ENCODE measurements around the gene HPSE2. TPM values are rescaled to one million over a fixed set of nuclear protein-coding genes. Genes with fewer than 3 reads are reported as not detected.

The HPSE2 gene
- total RNA-seq, 1 experiment from 2014 or later, result not detected

- in situ Hi-C loops (cut with HindIII; ENCODE audit: low pct_unique_long_range_greater_than_20kb, low sequenced_read_pairs), result no loop called here
- H3K9me3 ChIP-seq (ENCODE audit: control insufficient read depth, insufficient read depth, low read depth, low read length), result no peaks in the 10 kb centered on the region
- no peaks in the 10 kb centered on the region for H3K4me1 ChIP-seq (ENCODE audit: control insufficient read depth, insufficient read depth, low read length)
- H3K36me3 ChIP-seq (ENCODE audit: control insufficient read depth, insufficient read depth, low read length), result no peaks in the 10 kb centered on the region
- ChIA-PET POLR2A (no interaction called here), CTCF (no interaction called here)
- no peak for DNase-seq (ENCODE audit: low read depth, low spot score)
- intact Hi-C loops (cut with micrococcal nuclease; ENCODE audit: unreplicated experiment), result no loop called here
- no TSS peak for BruUV-seq (replicated peaks)
- H3K4me3 ChIP-seq (ENCODE audit: low read depth in 2 of 2, low read length in 2 of 2), result no peak overlapping the region
- no peaks in the 10 kb centered on the region for H3K27me3 ChIP-seq (ENCODE audit: control insufficient read depth, insufficient read depth, low read length)
- no peak for TF ChIP-seq POLR2AphosphoS5 (IDR thresholded peaks at IDR 0.05; ENCODE audit: low read depth, low read length)
- TF ChIP-seq CTCF (IDR thresholded peaks at IDR 0.05), result peak; percentile 33; the same call in 1 of the 2 replicates
- H3K27ac ChIP-seq (ENCODE audit: low read length), result no peak overlapping the region
- no peak for ATAC-seq
Observed at GRCh38 chr10:98858525-98858924, 377.1 kb downstream of the HPSE2 start.

- Histone ChIP-seq H3K27ac (ENCODE audit: low read length) (no peak overlapping the region), H3K9me3 (ENCODE audit: control insufficient read depth, insufficient read depth, low read depth, low read length) (no peaks in the 10 kb centered on the region), H3K4me3 (ENCODE audit: low read depth in 2 of 2, low read length in 2 of 2) (no peak overlapping the region), H3K4me1 (ENCODE audit: control insufficient read depth, insufficient read depth, low read length) (no peaks in the 10 kb centered on the region), H3K27me3 (ENCODE audit: control insufficient read depth, insufficient read depth, low read length) (no peaks in the 10 kb centered on the region), H3K36me3 (ENCODE audit: control insufficient read depth, insufficient read depth, low read length) (no peaks in the 10 kb centered on the region)
- no peak for TF ChIP-seq TCF7L2 (IDR thresholded peaks at IDR 0.05; ENCODE audit: low read depth, low read length)
- no peak for TF ChIP-seq SIN3A (IDR thresholded peaks at IDR 0.05; ENCODE audit: borderline replicate concordance, insufficient read depth, low read depth, low read length)
- TF ChIP-seq REST (IDR thresholded peaks at IDR 0.05; ENCODE audit: insufficient read depth in 1 of 2, low read depth in 2 of 2, low read length in 1 of 2), result no peak
- no peak for TF ChIP-seq POLR2AphosphoS5 (IDR thresholded peaks at IDR 0.05; ENCODE audit: low read depth, low read length)
- TF ChIP-seq CTCF (IDR thresholded peaks at IDR 0.05), result no peak
- DNase-seq (ENCODE audit: low read depth, low spot score), result no peak
- ChIA-PET POLR2A (no interaction called here), CTCF (no interaction called here)
- no TSS peak for BruUV-seq (replicated peaks)
- ATAC-seq, result no peak
- in situ Hi-C loops (cut with HindIII; ENCODE audit: low pct_unique_long_range_greater_than_20kb, low sequenced_read_pairs) (no loop called here), intact Hi-C loops (cut with micrococcal nuclease; ENCODE audit: unreplicated experiment) (no loop called here)
Observed at GRCh38 chr10:98855403-98856189, 380.1 kb downstream of the HPSE2 start.
